ENCODE results near the gene DYNLRB2. TPM values are rescaled to one million over a fixed set of nuclear protein-coding genes. Genes with fewer than 3 reads are reported as not detected.

The DYNLRB2 gene
- total RNA-seq (2012; rRNA removed) = not detected in 2 replicates

DNA sequence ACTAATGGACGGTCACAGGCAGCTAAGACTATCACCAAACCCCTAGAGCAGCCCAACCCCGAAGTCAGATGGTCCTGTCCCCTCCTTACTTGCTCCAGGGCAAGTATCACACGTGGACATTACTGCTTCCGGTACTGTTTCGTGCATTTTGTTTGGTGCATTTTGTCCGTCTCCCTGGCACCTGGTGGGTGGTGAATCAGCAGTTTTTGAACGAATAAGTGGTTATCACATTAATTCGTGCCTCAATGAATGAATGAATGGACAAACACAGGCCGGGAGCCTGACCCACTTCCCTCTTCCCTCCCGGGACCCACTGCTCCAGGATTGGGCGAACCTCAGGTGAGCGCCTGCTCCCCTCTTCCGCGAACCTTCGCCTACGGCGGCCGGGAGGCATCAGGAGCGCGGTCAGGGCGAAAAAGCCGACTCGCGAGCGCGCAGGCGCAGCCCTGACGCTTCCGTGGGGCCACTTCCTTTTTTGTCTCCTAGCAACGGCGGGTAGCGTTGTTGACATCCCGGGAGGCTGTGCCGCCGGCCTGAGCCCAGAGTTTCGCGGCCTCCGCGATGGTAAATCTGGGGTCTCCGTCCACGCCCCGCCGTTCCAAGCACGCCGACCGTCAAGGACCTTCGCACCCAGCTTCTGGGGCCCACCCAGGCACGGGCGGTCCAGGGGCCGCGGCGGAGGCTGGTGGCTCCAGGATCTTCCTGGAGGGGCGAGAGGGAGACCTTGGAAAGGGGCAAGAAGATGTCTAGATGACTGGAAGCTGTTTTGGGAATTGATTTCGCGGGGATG, at the start of gene DYNLRB2:
DYNLRB2 (plus strand) TSS at position 478 of the 790 bp plus-strand sequence; CDS start at position 562, 84 bp downstream.
- Histone ChIP-seq H3K4me1 (ENCODE audit: control insufficient read depth, insufficient read depth, low read length) (peaks cover 6% of the 10 kb centered on the region), H3K27me3 (ENCODE audit: control insufficient read depth, insufficient read depth, low read length) (peaks cover 4% of the 10 kb centered on the region), H3K9ac (ENCODE audit: low read depth, low read length) (peak within 1 kb of the TSS; percentile 76), H3K4me3 (ENCODE audit: low read length) (peak within 1 kb of the TSS; percentile 88), H3K9me3 (replicated peaks; ENCODE audit: low read length) (no peaks in the 10 kb centered on the region), H3K4me2 (ENCODE audit: low read length) (peak within 1 kb of the TSS; percentile 89), H3K36me3 (ENCODE audit: insufficient read depth, low read length) (no peaks in the 10 kb centered on the region)

- H3K27me3 ChIP-seq (ENCODE audit: control insufficient read depth, insufficient read depth, low read length) = peaks cover 5% of the 10 kb centered on the region
- no peak overlapping the region for H3K9ac ChIP-seq (ENCODE audit: low read depth, low read length)
- H3K4me3 ChIP-seq (ENCODE audit: low read length) = no peak overlapping the region
- H3K36me3 ChIP-seq (ENCODE audit: insufficient read depth, low read length) = no peaks in the 10 kb centered on the region
- H3K4me2 ChIP-seq (ENCODE audit: low read length) = no peak overlapping the region
- no peaks in the 10 kb centered on the region for H3K9me3 ChIP-seq (replicated peaks; ENCODE audit: low read length)
- no peaks in the 10 kb centered on the region for H3K4me1 ChIP-seq (ENCODE audit: control insufficient read depth, insufficient read depth, low read length)
Observed at GRCh38 chr16:80500116-80500859, 40.5 kb upstream of the DYNLRB2 start.

- Histone ChIP-seq H3K27me3 (ENCODE audit: control insufficient read depth, insufficient read depth, low read length) (peaks cover 5% of the 10 kb centered on the region), H3K4me3 (ENCODE audit: low read length) (no peak overlapping the region), H3K4me1 (ENCODE audit: control insufficient read depth, insufficient read depth, low read length) (no peaks in the 10 kb centered on the region), H3K36me3 (ENCODE audit: insufficient read depth, low read length) (no peaks in the 10 kb centered on the region), H3K4me2 (ENCODE audit: low read length) (no peak overlapping the region), H3K9ac (ENCODE audit: low read depth, low read length) (no peak overlapping the region), H3K9me3 (replicated peaks; ENCODE audit: low read length) (no peaks in the 10 kb centered on the region)
Observed at GRCh38 chr16:80500961-80501525, 39.8 kb upstream of the DYNLRB2 start.

DNA sequence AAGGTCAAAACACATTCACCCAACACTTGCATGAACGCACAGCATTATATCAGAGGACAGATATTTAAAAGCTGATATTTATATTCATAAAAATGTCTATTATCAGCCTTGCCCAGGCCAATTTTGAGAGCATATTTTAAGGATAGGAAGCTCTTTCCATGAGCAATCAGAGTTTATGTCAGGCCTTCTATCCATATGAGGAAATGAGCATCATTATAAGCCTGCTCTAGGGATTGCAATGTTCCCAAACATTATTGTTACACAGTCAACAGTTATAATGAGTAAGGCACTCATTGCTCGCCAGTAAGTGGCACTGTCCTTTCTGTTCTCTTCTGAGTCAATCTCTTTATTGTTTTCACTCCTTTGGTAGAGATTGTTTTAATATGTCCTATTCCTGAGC, 37.7 kb upstream of the DYNLRB2 start:
- no peaks in the 10 kb centered on the region for H3K9me3 ChIP-seq (replicated peaks; ENCODE audit: low read length)
- no peak overlapping the region for H3K9ac ChIP-seq (ENCODE audit: low read depth, low read length)
- H3K4me3 ChIP-seq (ENCODE audit: low read length) = no peak overlapping the region
- no peaks in the 10 kb centered on the region for H3K4me1 ChIP-seq (ENCODE audit: control insufficient read depth, insufficient read depth, low read length)
- peaks cover 6% of the 10 kb centered on the region for H3K27me3 ChIP-seq (ENCODE audit: control insufficient read depth, insufficient read depth, low read length)
- H3K36me3 ChIP-seq (ENCODE audit: insufficient read depth, low read length) = no peaks in the 10 kb centered on the region
- H3K4me2 ChIP-seq (ENCODE audit: low read length) = no peak overlapping the region

DNA sequence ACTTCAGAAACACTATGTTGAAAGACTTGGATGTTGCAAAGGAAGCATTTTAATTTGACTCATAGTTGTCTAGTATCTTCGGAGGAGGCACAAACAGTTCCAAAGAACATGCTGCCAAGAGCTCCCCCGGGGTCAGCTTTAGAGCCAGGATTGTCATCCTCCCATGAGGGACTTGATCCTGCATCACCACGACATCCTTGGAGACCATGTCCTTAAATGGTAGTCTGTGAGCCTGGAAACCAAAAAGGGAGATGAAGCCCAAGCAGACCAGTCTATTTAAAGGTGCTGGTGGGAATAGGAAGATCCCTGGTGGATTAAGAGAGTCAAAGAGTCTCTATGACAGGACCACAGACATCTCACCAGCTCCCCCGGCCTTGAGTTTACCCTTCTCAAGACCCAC, 33.3 kb upstream of the DYNLRB2 start:
- no peak overlapping the region for H3K4me2 ChIP-seq (ENCODE audit: low read length)
- no peaks in the 10 kb centered on the region for H3K4me1 ChIP-seq (ENCODE audit: control insufficient read depth, insufficient read depth, low read length)
- H3K27me3 ChIP-seq (ENCODE audit: control insufficient read depth, insufficient read depth, low read length) = peaks cover 24% of the 10 kb centered on the region
- H3K4me3 ChIP-seq (ENCODE audit: low read length) = no peak overlapping the region
- H3K9ac ChIP-seq (ENCODE audit: low read depth, low read length) = no peak overlapping the region
- no peaks in the 10 kb centered on the region for H3K36me3 ChIP-seq (ENCODE audit: insufficient read depth, low read length)
- H3K9me3 ChIP-seq (replicated peaks; ENCODE audit: low read length) = no peaks in the 10 kb centered on the region

GRCh38 chr16:80509872-80510271, 30.9 kb upstream of the DYNLRB2 start:
- H3K27me3 ChIP-seq (ENCODE audit: control insufficient read depth, insufficient read depth, low read length) = peaks cover 40% of the 10 kb centered on the region

GRCh38 chr16:80511824-80512592, 28.8 kb upstream of the DYNLRB2 start:
- H3K4me3 ChIP-seq (ENCODE audit: low read length) = no peak overlapping the region
- no peak overlapping the region for H3K9ac ChIP-seq (ENCODE audit: low read depth, low read length)
- no peak overlapping the region for H3K4me2 ChIP-seq (ENCODE audit: low read length)
- H3K9me3 ChIP-seq (replicated peaks; ENCODE audit: low read length) = no peaks in the 10 kb centered on the region
- peaks cover 46% of the 10 kb centered on the region for H3K27me3 ChIP-seq (ENCODE audit: control insufficient read depth, insufficient read depth, low read length)
- no peaks in the 10 kb centered on the region for H3K36me3 ChIP-seq (ENCODE audit: insufficient read depth, low read length)
- no peaks in the 10 kb centered on the region for H3K4me1 ChIP-seq (ENCODE audit: control insufficient read depth, insufficient read depth, low read length)

More at GRCh38 chr16:80509872-80510271, 30.9 kb upstream of the DYNLRB2 start:
- Histone ChIP-seq H3K4me2 (ENCODE audit: low read length) (no peak overlapping the region), H3K36me3 (ENCODE audit: insufficient read depth, low read length) (no peaks in the 10 kb centered on the region), H3K9ac (ENCODE audit: low read depth, low read length) (no peak overlapping the region), H3K9me3 (replicated peaks; ENCODE audit: low read length) (no peaks in the 10 kb centered on the region), H3K4me3 (ENCODE audit: low read length) (no peak overlapping the region), H3K4me1 (ENCODE audit: control insufficient read depth, insufficient read depth, low read length) (no peaks in the 10 kb centered on the region)

- H3K36me3 ChIP-seq (ENCODE audit: insufficient read depth, low read length) = no peaks in the 10 kb centered on the region
- no peak overlapping the region for H3K9ac ChIP-seq (ENCODE audit: low read depth, low read length)
- no peak overlapping the region for H3K4me2 ChIP-seq (ENCODE audit: low read length)
- no peaks in the 10 kb centered on the region for H3K9me3 ChIP-seq (replicated peaks; ENCODE audit: low read length)
- H3K4me1 ChIP-seq (ENCODE audit: control insufficient read depth, insufficient read depth, low read length) = no peaks in the 10 kb centered on the region
- no peak overlapping the region for H3K4me3 ChIP-seq (ENCODE audit: low read length)
- peaks cover 43% of the 10 kb centered on the region for H3K27me3 ChIP-seq (ENCODE audit: control insufficient read depth, insufficient read depth, low read length)
Observed at GRCh38 chr16:80512593-80512853, 28.3 kb upstream of the DYNLRB2 start.

- Histone ChIP-seq H3K36me3 (ENCODE audit: insufficient read depth, low read length) (no peaks in the 10 kb centered on the region), H3K4me3 (ENCODE audit: low read length) (no peak overlapping the region), H3K4me1 (ENCODE audit: control insufficient read depth, insufficient read depth, low read length) (no peaks in the 10 kb centered on the region), H3K9ac (ENCODE audit: low read depth, low read length) (no peak overlapping the region), H3K9me3 (replicated peaks; ENCODE audit: low read length) (no peaks in the 10 kb centered on the region), H3K27me3 (ENCODE audit: control insufficient read depth, insufficient read depth, low read length) (peaks cover 27% of the 10 kb centered on the region), H3K4me2 (ENCODE audit: low read length) (no peak overlapping the region)
Observed at GRCh38 chr16:80515374-80515773, 25.4 kb upstream of the DYNLRB2 start.

DNA sequence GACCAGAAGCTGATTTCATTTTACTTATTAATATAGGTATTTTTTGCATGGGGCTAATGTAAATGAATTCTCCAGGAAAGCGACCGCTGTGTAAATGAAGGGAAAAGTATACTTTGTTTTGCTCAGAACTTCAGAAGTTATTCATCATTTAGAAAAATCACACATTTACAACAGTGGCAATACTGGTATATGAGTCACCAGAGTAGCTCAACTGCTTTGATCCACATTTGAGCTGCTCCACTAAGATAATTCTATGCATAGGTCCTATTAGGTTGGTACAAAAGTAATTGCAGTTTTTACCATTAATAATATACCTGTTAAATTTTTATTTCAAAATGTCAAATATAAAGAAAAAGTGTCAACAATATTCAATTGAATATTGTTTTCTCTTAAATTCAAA, 22.9 kb upstream of the DYNLRB2 start:
- Histone ChIP-seq H3K9ac (ENCODE audit: low read depth, low read length) (no peak overlapping the region), H3K27me3 (ENCODE audit: control insufficient read depth, insufficient read depth, low read length) (peaks cover 25% of the 10 kb centered on the region), H3K9me3 (replicated peaks; ENCODE audit: low read length) (no peaks in the 10 kb centered on the region), H3K4me2 (ENCODE audit: low read length) (no peak overlapping the region), H3K4me1 (ENCODE audit: control insufficient read depth, insufficient read depth, low read length) (no peaks in the 10 kb centered on the region), H3K36me3 (ENCODE audit: insufficient read depth, low read length) (no peaks in the 10 kb centered on the region), H3K4me3 (ENCODE audit: low read length) (no peak overlapping the region)

GRCh38 chr16:80518436-80518835, 22.4 kb upstream of the DYNLRB2 start:
- peaks cover 21% of the 10 kb centered on the region for H3K27me3 ChIP-seq (ENCODE audit: control insufficient read depth, insufficient read depth, low read length)
- no peaks in the 10 kb centered on the region for H3K36me3 ChIP-seq (ENCODE audit: insufficient read depth, low read length)
- H3K4me2 ChIP-seq (ENCODE audit: low read length) = no peak overlapping the region
- H3K9me3 ChIP-seq (replicated peaks; ENCODE audit: low read length) = no peaks in the 10 kb centered on the region
- H3K4me1 ChIP-seq (ENCODE audit: control insufficient read depth, insufficient read depth, low read length) = no peaks in the 10 kb centered on the region
- no peak overlapping the region for H3K9ac ChIP-seq (ENCODE audit: low read depth, low read length)
- no peak overlapping the region for H3K4me3 ChIP-seq (ENCODE audit: low read length)
